Left hindlimb (tissue), 1 donor: ENCODE data around the gene MYH14.

Experiments used
- DNase-seq: peaks from one replicate; pipeline ENCODE4 v3.0.0-alpha.2; 2018

The MYH14 gene

DNA sequence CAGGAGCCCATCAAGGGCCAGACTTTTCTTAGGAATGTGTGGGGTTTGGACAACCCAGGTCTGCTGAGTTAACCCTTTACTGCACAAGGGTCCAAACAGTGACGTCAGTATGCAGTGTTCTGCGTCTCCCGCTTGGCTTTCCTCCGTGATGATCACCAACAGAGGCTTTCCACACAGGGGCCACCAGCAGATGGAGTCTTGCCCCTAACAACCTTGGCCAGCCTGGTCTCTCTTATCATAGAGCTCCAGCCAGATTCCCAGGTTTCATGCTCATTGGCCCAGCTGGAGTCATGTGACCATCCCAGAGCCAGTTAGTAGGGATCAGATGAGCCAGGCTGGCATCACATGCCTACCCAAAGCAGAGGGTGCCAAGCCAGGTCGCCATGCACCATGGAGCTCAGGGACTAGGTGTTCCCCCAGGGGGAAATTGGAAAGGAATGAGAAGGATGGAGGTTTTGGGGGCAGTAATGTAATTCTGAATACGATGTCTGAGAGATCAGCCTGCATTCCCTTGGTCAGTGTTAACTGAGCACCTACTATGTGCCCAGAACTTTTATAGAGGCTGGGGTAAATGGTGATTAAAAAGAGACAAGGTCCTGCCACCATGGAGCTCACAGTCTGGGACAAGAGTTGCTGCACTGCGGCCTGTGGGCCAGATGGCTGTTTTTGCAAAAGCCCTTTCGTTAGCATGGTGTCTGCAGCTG lies 61.2 kb downstream of the MYH14 start:
- DNase-seq = no peak

DNA sequence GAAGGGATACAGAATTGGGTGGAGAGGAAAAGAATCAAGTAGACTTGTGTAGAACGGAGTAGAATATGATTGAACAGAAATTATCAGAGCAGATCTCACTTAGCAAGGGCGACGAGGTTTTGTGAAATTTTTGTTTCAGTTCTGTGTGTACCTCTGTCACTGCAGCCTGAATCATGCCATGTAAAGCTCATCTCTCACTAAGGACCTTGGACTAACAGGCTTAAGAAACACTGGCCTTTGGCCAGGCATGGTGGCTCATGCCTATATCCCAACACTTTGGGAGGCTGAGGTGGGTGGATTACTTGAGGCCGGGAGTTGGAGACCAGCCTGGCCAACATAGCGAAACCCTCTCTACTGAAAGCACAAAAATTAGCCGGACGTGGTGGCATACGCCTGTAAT lies 62.6 kb downstream of the MYH14 start:
- DNase-seq = no peak

DNA sequence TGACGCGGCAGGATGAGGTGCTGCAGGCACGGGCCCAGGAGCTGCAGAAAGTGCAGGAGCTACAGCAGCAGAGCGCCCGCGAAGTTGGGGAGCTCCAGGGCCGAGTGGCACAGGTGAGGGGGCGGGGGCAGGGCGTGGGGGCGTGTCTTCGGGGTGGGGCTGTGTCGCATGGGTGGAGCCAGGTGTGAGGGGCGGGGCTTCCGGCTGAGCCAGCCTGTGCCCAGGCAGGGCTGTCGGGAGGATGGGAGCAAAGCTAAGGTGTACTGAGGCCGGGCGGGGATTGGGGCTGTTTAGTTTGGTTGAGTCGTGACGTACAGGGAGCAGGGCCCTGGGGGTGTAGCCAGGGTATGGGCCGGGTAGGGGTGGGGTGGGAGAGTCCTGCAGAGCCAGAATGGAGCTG lies 63.5 kb downstream of the MYH14 start:
- no peak for DNase-seq

DNA sequence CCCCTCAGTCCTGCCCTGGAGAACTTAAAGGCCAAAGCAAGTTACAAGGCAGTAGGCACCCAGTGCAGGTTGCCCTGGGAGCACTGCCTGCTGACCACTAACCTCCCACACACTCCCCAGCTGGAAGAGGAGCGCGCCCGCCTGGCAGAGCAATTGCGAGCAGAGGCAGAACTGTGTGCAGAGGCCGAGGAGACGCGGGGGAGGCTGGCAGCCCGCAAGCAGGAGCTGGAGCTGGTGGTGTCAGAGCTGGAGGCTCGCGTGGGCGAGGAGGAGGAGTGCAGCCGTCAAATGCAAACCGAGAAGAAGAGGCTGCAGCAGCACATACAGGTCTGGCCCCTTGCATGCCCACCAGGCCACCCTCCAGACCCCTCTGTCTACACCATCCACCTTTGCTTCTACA lies 64.6 kb downstream of the MYH14 start:
- no peak for DNase-seq

DNA sequence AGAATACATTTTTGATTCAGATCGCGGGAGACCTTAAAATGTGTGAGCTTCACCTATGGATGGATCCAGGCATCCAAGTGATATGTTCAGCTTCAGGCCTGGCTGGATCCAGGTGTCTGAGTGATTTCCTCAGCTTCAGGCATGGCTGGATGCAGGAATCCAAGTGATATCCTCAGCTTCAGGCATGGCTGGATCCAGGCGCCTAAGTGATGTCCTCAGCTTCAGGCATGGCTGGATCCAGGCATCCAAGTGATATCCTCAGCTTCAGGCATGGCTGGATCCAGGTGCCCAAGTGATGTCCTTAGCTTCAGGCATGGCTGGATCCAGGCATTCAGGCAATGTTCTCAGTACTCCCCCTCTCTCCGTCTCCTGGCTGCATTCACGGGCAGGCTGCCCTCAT lies 65.1 kb downstream of the MYH14 start:
- DNase-seq = no peak

DNA sequence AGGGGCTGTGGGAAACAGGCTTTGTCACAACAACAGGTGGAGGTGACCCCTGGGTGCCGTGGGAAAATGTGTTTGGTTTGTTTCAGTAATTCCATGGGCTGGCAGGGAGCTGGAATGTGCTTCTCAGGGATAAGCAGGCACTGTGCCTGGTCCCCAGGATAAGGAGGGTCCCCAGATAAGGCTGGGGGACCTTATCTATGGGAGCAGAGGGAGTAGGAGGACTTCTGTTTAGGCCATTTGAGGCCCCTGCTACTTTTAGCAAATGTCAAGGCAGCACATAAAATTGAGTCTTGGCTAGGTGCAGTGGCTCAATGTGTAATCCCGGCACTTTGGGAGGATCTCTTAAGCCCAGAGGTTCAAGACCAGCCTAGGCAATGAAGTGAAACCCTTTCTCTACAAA lies 66.2 kb downstream of the MYH14 start:
- DNase-seq = no peak

DNA sequence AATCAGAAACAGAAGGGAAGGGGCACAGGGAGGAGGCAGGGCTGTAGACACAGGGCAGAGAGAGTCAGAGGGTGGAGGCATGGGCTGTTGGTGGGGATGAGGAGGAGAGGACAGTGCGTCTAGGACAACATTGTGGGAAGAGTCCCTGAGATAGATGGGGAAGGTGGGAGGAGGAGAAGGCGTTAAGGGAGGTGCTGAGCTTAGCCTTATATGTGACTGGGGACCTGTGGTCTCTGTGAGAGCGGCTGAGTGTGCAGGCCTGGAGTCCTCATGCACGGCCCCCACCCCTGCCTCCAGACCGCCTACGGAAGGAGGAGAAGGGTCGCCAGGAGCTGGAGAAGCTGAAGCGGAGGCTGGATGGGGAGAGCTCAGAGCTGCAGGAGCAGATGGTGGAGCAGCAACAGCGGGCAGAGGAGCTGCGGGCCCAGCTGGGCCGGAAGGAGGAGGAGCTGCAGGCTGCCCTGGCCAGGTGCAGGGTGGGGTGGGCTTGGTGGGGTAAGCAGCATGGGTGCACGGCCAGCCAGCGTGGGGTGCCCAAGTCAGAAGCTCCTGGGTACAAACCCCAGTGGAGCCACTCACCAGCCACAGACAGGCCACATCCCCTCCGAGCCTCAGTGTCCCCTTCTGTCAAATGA lies 69.0 kb downstream of the MYH14 start:
- DNase-seq = no peak

DNA sequence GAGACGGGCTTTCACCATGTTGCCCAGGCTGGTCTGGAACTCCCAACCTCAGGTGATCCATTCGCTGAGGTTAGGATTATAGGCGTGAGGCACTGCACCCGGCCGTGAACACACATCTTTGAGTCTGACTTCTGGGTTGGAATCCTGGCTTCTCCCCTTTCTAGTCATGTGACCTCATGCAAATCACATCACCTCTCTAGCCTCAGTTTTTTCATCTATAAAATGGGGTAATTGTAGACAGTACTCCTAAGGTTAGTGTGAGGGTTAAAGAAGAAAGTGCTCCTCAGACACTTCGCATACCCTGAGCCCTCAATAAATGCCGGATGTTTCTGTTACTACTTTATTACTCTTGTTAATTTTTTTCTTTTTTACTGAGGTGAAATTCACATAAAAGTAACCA lies 70.4 kb downstream of the MYH14 start:
- no peak for DNase-seq

DNA sequence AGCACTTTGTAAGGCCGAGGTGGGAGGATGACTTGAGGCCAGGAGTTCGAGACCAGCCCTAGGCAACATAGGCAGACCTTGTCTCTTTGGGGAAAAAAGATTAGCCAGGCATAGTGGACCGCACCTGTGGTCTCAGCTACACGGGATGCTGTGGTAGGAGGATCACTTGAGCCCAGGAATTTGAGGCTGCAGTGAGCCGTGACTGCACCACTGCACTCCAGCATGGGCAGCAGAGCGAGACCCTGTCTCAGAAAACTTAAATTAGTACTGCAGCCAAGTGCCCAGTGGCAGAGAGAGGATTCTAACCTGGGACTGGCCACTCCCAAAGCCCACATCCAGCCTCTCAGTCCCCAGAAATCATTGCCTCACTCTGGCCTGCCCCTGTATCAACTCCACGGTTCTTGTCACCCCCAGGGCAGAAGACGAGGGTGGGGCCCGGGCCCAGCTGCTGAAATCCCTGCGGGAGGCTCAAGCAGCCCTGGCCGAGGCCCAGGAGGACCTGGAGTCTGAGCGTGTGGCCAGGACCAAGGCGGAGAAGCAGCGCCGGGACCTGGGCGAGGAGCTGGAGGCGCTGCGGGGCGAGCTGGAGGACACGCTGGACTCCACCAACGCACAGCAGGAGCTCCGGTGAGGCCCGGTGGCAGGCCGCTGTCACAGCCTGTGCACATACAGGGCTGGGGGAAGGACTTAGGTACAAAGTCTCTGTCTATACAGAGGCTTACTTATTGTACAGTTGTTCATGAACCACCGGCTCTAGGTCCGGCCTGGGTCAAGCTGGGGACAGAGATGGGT lies 72.4 kb downstream of the MYH14 start:
- DNase-seq = no peak

DNA sequence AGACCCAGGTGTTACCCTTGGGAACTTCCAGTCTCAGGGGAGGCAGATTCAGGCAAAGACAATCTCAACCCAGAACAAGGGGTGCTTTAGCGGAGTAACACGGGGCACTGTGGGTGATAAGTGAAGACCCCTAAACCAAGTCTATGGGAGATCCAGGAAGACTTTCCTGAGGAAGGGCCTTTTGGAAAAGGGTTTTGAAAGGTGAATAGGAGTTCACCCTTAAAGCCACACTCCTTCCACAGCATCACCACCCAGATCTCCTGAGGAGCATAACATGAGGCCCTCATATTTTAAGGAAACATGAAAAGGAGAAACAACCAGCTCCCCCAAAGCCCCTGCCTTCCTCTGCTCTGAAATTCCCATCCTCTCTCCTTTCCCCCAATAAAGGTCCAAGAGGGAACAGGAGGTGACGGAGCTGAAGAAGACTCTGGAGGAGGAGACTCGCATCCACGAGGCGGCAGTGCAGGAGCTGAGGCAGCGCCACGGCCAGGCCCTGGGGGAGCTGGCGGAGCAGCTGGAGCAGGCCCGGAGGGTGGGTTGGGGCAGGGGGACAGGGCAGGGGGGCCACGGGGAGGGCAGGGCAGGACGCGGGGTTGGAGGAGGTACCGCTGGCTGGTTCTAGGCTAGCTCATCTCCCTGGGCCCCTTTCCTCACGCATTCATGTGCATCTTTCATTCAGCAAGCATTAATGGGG lies 73.1 kb downstream of the MYH14 start:
- DNase-seq = no peak

DNA sequence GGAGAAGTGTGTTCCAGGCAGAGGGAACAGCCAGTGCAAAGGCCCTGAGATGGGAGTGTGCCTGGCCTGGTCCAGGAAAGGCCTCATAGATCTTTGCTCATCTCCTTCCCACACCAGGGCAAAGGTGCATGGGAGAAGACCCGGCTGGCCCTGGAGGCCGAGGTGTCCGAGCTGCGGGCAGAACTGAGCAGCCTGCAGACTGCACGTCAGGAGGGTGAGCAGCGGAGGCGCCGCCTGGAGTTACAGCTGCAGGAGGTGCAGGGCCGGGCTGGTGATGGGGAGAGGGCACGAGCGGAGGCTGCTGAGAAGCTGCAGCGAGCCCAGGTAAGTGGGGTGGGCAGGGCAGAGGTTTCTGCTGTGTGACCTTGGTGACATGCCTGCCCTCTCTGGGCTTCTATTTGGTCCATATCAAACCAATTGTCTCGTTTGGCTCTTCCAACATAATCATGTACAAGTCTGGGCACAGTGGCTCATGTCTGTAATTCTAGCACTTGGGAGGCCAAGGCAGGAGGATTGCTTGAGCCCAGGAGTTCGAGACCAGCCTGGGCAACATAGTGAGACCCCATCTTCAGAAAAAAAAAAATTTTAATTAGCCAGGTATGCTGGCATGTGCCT lies 74.7 kb downstream of the MYH14 start:
- DNase-seq = no peak

DNA sequence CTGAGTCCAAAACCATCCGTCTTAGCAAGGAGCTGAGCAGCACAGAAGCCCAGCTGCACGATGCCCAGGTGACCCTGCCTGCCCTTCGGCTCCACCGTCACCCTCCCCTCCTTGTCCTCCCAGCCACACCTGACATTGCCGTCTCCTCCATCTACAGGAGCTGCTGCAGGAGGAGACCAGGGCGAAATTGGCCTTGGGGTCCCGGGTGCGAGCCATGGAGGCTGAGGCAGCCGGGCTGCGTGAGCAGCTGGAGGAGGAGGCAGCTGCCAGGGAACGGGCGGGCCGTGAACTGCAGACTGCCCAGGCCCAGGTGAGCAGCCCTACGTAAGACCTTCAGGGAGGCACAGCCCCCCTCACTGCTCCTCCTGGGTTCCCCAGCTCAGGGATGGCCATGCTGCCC lies 76.7 kb downstream of the MYH14 start:
- DNase-seq = no peak

DNA sequence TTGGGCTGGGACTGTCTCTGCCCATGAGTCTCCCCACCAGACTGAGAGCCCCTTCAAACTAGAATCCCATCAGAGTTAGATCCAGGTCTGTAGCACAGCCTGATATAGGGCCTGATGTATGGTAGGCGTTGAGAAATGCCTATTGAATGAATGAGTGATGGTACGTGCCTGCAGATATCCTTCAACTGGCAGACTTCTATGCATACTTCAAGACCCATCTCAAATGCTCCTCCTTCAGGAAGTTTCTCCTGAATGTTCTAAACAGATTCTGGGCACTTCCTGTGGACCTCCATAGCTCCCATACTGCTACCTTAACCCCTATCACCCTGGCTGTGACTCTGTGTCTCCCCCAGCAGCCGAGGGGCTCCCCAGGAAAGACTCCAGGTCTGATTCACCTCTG lies 77.6 kb downstream of the MYH14 start:
- DNase-seq = no peak

DNA sequence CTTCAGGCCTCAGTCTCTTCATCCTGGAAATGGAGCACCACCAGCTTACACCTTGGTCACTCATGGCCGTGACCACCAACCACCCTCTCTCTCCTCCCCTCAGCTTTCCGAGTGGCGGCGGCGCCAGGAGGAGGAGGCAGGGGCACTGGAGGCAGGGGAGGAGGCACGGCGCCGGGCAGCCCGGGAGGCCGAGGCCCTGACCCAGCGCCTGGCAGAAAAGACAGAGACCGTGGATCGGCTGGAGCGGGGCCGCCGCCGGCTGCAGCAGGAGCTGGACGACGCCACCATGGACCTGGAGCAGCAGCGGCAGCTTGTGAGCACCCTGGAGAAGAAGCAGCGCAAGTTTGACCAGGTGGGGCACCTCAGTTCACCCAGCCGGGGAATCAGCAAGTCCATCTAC lies 78.1 kb downstream of the MYH14 start:
- no peak for DNase-seq

DNA sequence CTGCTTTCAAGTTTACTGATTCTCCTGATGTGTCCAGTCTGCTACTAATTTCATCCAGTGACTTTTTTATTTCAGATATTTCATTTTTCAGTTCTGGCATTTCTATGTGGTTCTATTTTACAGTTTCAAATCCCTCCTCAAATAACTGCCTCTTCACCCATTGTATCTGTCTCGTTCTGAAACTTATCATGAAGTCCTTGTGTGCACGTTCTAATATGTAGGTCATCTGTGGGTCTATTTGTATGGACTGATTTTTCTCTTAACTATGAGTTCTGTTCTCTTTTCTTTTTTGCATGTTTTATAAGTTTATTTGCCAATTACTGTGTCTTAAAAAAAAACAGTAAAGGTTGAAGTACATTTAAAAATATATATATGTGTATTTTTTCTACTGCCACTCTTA lies 82.4 kb downstream of the MYH14 start:
- no peak for DNase-seq

DNA sequence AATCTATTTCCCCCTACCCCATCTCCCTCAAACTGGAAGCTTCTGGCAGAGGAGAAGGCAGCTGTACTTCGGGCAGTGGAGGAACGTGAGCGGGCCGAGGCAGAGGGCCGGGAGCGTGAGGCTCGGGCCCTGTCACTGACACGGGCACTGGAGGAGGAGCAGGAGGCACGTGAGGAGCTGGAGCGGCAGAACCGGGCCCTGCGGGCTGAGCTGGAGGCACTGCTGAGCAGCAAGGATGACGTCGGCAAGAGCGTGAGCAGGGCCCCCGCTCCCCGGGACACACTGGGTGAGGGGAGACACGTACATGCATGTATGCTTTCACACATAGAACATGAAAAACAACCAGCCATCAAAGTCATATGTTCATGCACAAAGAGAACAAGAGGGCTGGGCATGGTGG lies 83.0 kb downstream of the MYH14 start:
- no peak for DNase-seq

DNA sequence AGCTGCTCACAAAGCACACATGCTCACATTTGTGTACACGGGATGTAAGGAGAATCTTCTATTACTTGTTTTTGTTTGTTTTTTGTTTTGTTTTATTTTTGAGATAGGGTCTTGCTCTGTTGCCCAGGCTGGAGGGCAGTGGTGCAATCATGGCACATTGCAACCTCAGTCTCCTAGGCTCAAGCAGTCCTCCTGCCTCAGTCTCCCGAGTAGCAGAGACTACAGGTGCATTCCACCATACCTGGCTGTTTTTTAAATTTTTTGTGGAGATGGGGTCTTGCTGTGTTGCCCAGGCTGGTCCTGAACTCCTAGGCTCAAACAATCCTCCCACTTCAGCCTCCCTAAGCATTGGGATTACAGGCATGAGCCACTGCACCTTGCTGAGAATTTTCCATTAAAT lies 83.9 kb downstream of the MYH14 start:
- no peak for DNase-seq

DNA sequence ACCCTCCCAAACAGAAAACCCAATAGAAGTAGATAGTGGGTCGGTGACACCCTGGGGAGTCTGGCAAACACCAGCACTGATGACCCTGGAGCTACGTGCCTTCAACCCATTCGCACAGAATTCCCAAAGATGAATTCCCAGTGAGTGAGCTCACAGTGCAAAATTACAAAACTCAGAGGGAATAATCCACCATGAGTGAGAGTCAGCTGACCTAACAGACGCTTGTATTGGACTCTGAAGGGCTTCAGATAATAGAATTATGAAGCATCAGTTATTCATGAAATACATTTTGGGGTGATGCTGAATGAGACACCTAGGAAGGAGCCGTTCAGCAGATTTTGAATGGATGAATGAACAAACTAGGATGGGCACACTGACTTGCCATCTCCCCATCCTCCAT lies 85.5 kb downstream of the MYH14 start:
- DNase-seq = no peak

DNA sequence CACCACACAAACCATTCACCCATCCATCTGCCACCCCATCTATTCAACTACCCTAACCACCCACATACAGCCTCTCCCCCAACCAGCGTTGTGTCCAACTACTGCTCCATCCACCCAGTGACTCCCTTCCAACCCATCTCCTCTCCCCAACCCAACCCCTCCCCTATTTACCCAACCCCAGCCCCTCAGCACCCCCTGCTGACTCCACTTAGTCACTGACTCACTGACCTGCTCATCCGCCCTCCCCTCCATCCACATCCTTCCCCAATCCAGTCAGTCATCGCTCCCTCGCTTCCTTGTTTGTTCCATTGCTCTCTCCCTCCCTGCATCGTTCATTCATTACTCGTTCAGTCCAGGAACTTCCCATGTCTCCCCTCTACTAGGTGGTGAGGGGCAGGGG lies 86.6 kb downstream of the MYH14 start:
- DNase-seq = no peak

DNA sequence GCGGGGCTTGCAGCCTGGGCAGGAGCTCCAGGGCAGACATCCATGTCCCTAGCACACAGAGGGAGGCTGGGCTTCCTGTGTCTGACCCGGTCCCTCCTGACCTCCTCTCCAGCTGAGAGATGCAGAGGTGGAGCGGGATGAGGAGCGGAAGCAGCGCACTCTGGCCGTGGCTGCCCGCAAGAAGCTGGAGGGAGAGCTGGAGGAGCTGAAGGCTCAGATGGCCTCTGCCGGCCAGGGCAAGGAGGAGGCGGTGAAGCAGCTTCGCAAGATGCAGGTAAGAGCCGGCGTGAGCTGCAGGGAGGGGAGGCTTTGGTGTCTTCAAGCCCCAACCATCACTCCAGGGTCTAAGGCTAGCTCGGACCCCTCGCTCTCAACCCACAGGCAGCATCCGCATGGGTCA lies 87.4 kb downstream of the MYH14 start:
- no peak for DNase-seq

DNA sequence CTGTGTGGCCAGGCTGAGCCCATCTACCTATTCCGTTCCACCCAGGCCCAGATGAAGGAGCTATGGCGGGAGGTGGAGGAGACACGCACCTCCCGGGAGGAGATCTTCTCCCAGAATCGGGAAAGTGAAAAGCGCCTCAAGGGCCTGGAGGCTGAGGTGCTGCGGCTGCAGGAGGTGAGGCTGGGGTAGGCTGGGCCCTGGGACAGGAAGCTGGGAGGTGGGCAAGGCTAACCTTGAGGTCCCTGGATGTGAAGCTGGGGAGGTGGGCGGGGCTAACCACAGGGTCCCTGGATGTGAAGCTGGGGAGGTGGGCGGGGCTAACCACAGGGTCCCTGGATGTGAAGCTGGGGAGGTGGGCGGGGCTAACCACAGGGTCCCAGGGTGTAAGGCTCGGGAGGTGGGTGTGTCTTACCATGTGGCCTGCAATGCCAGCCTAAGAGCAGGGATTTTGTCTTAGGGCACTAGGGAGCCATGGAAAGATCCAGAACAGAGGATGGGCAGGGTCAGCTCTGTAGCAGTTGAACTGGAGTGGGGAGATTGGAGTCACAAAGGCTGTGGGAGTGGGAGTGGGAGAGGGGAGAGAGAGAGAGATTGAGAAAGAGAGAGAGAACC lies 88.9 kb downstream of the MYH14 start:
- no peak for DNase-seq

DNA sequence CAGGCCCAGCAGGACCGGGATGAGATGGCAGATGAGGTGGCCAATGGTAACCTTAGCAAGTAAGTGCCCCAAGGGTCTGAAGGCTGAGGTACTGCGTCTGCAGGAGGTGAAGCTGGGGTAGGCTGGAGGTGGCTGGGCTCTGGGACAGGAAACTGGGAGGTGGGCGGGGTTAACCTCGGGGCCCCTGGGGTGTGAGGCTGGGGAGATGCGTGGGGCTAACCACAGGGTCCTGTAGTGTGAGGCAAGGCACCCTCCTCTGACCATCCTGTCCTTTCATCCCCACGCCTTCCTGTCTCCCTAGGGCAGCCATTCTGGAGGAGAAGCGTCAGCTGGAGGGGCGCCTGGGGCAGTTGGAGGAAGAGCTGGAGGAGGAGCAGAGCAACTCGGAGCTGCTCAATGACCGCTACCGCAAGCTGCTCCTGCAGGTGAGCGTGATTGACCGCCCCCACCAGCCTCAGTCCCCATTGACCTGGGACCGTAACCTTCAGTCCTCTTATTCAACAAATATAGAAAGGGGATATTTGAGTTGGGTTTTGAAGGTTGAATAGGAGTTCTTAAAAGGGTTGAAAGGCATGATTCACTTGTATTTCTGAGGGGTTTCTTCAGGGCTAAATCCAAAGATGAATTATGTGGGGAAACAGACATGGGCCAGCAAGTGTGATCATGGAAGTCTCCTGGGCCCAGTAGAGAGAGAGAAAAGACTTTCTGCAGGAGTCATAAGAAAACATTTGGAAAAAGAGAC lies 90.0 kb downstream of the MYH14 start:
- DNase-seq = no peak
